HPDE6-E6E7 (cell line): ENCODE results near the gene SEC14L1.

Source experiments
- DNase-seq: peaks from one replicate; pipeline ENCODE4 v3.0.0; 2011; ENCODE audit warnings: missing footprints; ENCODE audit errors: extremely low spot score

The SEC14L1 gene

GRCh38 chr17:77163001-77163400 is 22.2 kb downstream of the SEC14L1 start:
- DNase-seq = no peak

- DNase-seq = no peak
Measured at GRCh38 chr17:77163511-77164280, 22.9 kb downstream of the SEC14L1 start.

- DNase-seq = no peak
Measured at GRCh38 chr17:77164483-77165091, 23.8 kb downstream of the SEC14L1 start.

GRCh38 chr17:77165577-77165976 is 24.8 kb downstream of the SEC14L1 start:
- DNase-seq = no peak

GRCh38 chr17:77167472-77168306 is 26.9 kb downstream of the SEC14L1 start:
- no peak for DNase-seq

GRCh38 chr17:77173104-77173503 is 32.3 kb downstream of the SEC14L1 start:
- DNase-seq = no peak

- DNase-seq = no peak
Measured at GRCh38 chr17:77174928-77175661, 34.3 kb downstream of the SEC14L1 start.

GRCh38 chr17:77177002-77177741 is 36.4 kb downstream of the SEC14L1 start:
- no peak for DNase-seq

GRCh38 chr17:77178050-77178449 is 37.3 kb downstream of the SEC14L1 start:
- DNase-seq = no peak

- no peak for DNase-seq
Measured at GRCh38 chr17:77178563-77178962, 37.8 kb downstream of the SEC14L1 start.

GRCh38 chr17:77180503-77181357 is 40.0 kb downstream of the SEC14L1 start:
- no peak for DNase-seq

GRCh38 chr17:77182205-77183172 is 41.7 kb downstream of the SEC14L1 start:
- no peak for DNase-seq

- DNase-seq = no peak
Measured at GRCh38 chr17:77184474-77184873, 43.7 kb downstream of the SEC14L1 start.

- DNase-seq = no peak
Measured at GRCh38 chr17:77185137-77185536, 44.4 kb downstream of the SEC14L1 start.

GRCh38 chr17:77186141-77186604 is 45.4 kb downstream of the SEC14L1 start:
- no peak for DNase-seq

- no peak for DNase-seq
Measured at GRCh38 chr17:77188084-77189066, 47.6 kb downstream of the SEC14L1 start.

- DNase-seq = no peak
Measured at GRCh38 chr17:77189148-77189547, 48.4 kb downstream of the SEC14L1 start.

GRCh38 chr17:77190576-77190975 is 49.8 kb downstream of the SEC14L1 start:
- no peak for DNase-seq
